Measurements from ENCODE around the gene ITGA6. TPM values are rescaled to one million over a fixed set of nuclear protein-coding genes. Genes with fewer than 3 reads are reported as not detected.

ITGA6 gene
- total RNA-seq, 2 experiments from 2014 or later, result 2.2 to 5.5 TPM

DNA sequence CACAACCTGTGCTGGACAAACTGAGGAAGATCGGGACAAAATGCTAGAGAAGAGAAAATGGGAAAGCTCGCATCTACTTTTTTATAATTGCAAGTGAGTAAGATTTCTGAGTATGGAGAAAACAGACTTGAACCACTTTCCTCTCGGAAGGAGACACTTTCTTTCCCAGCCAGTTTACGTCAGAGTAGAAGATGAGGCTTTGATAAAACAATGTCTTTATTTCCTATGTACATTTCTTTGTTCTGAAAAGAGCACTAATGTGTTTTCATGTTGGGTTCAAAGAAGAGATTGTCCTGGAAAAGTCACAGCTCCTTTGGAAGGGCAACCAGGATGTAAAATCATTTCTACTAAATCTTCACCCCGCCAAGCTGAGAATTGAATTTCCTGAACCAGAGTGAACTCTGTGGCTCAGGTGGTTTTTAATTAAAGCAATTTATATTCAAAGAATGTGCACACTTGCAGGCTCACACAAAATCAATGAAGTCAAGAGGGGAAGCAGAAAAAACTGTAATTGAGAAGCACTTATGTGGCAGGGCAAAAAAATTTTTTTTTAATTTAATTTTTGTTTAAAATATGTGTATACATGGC, 23.4 kb upstream of the ITGA6 start:
- Mint-ChIP-seq H3K4me3 (no peak overlapping the region), H3K27me3 (peaks cover 16% of the 10 kb centered on the region), H3K36me3 (no peaks in the 10 kb centered on the region), H3K27ac (no peak overlapping the region), H3K9me3 (ENCODE audit: low read depth) (no peaks in the 10 kb centered on the region), H3K4me1 (no peaks in the 10 kb centered on the region)
- CTCF ChIA-PET, result no interaction called here
- no peak for ATAC-seq
- DNase-seq, result no peak

DNA sequence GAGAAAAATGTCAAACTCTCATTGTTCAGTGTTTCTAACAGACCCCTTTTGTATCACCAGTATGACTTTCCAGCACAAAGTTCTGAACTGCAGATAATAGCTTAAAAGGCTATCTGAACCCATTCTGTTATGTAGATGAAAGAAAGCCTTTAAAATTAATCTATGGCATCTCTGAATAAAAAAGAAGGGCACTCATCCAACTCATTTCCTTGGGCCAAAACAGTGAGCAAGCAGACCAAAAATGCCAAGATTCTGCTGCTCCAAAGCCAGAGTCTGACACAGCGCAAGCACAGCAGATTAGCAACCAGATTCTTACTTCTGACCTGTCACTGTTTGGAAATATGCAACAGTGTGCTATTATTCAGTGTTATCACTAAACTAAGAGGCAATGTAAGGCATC, 22.6 kb upstream of the ITGA6 start:
- Mint-ChIP-seq H3K9me3 (ENCODE audit: low read depth) (no peaks in the 10 kb centered on the region), H3K36me3 (no peaks in the 10 kb centered on the region)
- CTCF ChIA-PET, result no interaction called here

DNA sequence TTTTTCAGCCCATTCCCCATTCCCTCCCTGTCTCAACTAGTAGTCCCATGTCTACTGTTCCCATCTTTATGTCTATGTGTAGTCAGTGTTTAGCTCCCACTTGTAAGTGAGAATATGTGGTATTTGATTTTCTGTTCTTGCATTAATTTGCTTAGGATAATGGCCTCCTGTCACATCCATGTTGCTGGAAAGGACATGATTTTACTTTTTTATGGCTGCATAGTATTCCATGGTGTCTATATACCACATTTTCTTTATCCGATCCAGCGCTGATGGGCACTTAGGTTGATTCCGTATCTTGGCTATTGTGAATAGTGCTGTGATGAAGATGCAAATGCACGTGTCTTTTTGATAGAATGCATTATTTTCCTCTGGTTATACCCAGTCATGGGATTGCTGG, 21.7 kb upstream of the ITGA6 start:
- CTCF ChIA-PET, result no interaction called here
- H3K36me3 Mint-ChIP-seq, result no peaks in the 10 kb centered on the region
- H3K4me1 Mint-ChIP-seq, result no peaks in the 10 kb centered on the region
- H3K4me3 Mint-ChIP-seq, result no peak overlapping the region
- no peak overlapping the region for H3K27ac Mint-ChIP-seq
- no peaks in the 10 kb centered on the region for H3K9me3 Mint-ChIP-seq (ENCODE audit: low read depth)
- no peak for DNase-seq
- H3K27me3 Mint-ChIP-seq, result peaks cover 22% of the 10 kb centered on the region
- ATAC-seq, result no peak

More for the DNA sequence above, 22.6 kb upstream of the ITGA6 start:
- no peaks in the 10 kb centered on the region for H3K4me1 Mint-ChIP-seq
- H3K27ac Mint-ChIP-seq, result no peak overlapping the region
- no peak overlapping the region for H3K4me3 Mint-ChIP-seq
- no peak for DNase-seq
- H3K27me3 Mint-ChIP-seq, result peaks cover 22% of the 10 kb centered on the region
- ATAC-seq, result no peak

DNA sequence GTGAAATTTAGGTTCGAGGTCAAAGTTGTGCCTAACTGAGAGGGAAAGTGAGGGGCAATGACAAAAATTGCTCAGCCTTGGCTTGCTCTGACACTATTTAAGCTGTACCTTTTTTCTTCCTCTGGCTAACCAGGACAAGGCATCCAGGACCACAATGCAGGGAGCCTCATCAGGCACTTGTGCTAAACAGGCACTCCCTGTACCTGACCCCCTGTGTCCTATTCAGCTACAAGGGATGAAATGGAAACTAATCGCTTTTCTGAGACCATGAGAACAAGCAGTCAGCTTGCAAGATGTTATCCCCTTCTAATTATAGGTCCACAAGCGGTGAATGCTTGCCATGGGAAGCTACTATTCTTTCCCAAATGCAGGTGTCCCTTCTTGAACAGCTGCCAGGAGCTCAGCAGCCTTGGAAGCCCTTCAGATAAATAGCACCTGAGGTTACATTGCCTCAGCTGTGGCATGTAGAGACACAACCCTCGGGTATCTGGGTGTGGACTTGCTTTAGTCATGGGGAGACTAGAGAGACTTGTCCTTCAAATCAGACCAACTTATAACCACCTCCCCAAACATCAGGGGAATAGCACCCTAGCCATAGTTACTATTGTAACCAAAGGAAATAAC, 19.1 kb upstream of the ITGA6 start:
- Mint-ChIP-seq H3K4me3 (no peak overlapping the region), H3K4me1 (no peaks in the 10 kb centered on the region), H3K9me3 (ENCODE audit: low read depth) (no peaks in the 10 kb centered on the region), H3K27ac (no peak overlapping the region), H3K36me3 (no peaks in the 10 kb centered on the region), H3K27me3 (peaks cover 25% of the 10 kb centered on the region)
- no peak for DNase-seq
- ATAC-seq, result no peak
- CTCF ChIA-PET, result no interaction called here

DNA sequence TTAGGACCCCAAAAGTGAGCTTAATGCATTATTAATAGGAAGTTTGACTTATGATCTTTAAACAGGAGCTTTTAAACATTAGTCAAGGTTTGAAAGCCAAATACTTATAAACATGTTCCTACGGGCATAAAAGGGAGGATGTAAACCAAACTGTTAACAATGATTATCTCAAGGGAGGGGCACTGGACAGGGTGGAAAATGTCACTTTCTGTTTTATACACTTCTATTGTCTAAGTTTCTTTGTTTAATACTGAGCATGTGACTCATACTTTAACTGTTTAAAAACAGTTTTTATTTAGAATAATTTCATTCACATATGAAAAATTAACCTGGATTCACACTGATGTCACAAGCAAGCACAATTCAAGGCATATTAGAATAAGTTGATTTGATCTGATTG, 18.3 kb upstream of the ITGA6 start:
- H3K9me3 Mint-ChIP-seq (ENCODE audit: low read depth), result no peaks in the 10 kb centered on the region
- CTCF ChIA-PET, result no interaction called here
- H3K27me3 Mint-ChIP-seq, result peaks cover 28% of the 10 kb centered on the region
- no peak for ATAC-seq
- no peaks in the 10 kb centered on the region for H3K36me3 Mint-ChIP-seq
- no peak overlapping the region for H3K27ac Mint-ChIP-seq
- H3K4me1 Mint-ChIP-seq, result no peaks in the 10 kb centered on the region
- no peak overlapping the region for H3K4me3 Mint-ChIP-seq
- no peak for DNase-seq

DNA sequence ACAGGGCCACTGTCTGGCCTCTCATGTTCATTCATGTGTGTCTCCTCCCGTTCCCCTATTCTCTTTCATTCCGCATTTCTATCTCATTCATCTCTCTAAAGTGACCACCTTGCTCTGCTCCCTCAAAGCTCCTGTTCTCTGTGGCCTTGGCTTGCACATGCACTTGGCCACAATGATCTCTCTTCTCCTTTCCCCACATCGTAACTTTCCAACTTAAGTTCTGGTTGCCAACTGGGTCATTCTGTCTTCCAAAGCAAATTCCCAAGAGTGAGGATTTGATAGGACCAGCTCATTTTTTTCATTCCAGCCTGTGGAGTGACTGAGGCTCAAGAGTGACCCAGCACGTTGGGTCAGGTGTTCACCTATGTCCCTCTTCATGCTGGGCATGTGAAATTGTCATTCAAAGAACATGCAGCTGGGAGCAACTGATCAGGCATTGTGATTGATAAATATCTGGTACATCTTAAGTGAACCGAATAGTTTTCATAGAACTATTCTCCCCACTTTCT, 14.3 kb upstream of the ITGA6 start:
- H3K27ac Mint-ChIP-seq, result no peak overlapping the region
- CTCF ChIA-PET, result no interaction called here
- no peak for DNase-seq
- peaks cover 26% of the 10 kb centered on the region for H3K27me3 Mint-ChIP-seq
- H3K4me1 Mint-ChIP-seq, result peaks cover 2% of the 10 kb centered on the region
- no peak overlapping the region for H3K4me3 Mint-ChIP-seq
- H3K36me3 Mint-ChIP-seq, result no peaks in the 10 kb centered on the region
- peaks cover 2% of the 10 kb centered on the region for H3K9me3 Mint-ChIP-seq (ENCODE audit: low read depth)
- no peak for ATAC-seq

DNA sequence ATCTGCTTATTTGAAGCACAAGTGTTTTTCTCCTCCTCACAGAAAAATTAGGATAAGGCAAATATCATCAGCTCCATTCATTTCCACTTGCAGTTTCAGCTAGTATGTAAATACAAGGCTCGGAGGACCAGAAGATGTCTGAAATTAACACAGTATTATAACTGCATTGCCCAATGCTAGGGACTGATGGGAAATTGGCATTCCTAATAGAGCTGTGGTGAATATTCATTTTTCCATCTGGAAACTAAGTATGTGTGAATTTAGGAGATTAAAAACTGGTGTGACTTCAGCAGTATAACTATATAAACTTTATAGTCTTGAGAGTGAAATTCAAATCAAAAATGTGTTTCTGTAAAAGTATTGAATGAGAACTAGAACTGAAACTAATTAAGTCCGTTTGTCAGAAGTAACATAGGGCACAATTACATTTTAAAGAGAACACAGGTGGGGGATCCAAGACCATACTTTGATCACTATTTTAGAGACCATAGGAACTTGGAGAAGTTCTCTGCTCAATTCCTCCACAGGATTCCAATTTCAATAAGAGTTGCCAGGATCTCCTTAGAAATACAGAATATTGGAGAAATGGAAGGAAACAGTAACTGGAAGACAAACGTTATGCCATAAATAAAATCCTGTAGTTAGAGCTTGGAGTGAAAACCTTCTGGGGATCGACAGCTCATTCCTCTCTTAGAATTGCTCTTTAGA, 12.1 kb upstream of the ITGA6 start:
- no peak overlapping the region for H3K27ac Mint-ChIP-seq
- peaks cover 2% of the 10 kb centered on the region for H3K4me1 Mint-ChIP-seq
- no peaks in the 10 kb centered on the region for H3K36me3 Mint-ChIP-seq
- CTCF ChIA-PET, result interaction anchor here (1.3 to 2.0 kb wide), 2 partner anchors 11 to 47 kb away, joined by 4 to 6 read pairs; no protein-coding TSS in a partner anchor
- DNase-seq (no peak), ATAC-seq (no peak)
- H3K27me3 Mint-ChIP-seq, result peaks cover 30% of the 10 kb centered on the region
- peaks cover 2% of the 10 kb centered on the region for H3K9me3 Mint-ChIP-seq (ENCODE audit: low read depth)
- H3K4me3 Mint-ChIP-seq, result no peak overlapping the region

DNA sequence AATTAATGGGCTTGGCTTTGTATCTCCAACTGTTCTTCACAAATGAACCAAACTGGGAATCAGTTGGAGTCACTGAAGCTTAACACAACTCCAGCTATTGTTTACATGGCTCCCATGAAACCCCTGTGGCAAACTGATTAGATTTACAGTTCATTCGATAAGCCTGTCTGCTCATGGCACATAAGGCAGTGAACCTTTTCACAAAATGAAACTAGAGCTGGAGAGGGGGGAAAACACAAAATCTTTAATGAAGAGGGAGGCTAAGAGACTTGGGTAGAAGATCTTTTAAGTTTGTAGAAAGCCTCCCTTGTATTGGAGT, 11.6 kb upstream of the ITGA6 start:
- Mint-ChIP-seq H3K4me3 (no peak overlapping the region), H3K36me3 (no peaks in the 10 kb centered on the region), H3K9me3 (ENCODE audit: low read depth) (peaks cover 2% of the 10 kb centered on the region), H3K4me1 (peaks cover 2% of the 10 kb centered on the region), H3K27me3 (peaks cover 35% of the 10 kb centered on the region), H3K27ac (no peak overlapping the region)
- ATAC-seq (no peak), DNase-seq (no peak)
- CTCF ChIA-PET, result interaction anchor here (2.0 kb wide), 1 partner anchor 46 kb away, joined by 6 read pairs; no protein-coding TSS in a partner anchor

DNA sequence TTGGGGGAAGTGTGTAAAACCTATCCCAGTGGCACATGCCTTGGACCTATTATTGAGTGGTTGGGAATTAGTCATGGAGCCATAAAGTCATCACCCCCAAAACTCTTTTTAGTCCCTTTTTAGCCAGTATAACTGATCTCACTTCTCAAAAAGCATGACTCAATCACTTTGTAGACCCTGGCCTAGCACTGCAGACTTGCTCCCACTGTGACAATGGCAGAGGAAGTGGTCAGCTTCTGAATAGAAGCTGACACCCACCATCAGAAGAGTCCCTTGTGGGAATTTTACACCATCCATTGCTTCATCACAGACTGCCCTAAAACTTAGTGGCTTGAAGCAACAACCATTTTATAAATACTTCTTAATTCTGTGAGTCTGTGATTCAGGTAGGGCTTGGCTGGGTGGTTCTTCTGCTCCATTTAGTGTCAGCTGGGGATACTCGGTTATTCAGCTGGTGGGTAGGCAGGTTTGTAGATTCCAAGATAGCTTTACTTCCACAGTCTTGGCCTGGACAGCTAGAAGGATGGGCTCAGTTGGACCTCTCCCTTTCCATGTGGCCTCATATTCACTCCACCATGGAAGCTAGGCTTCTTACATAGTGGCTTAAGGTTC, 10.8 kb upstream of the ITGA6 start:
- Mint-ChIP-seq H3K4me3 (no peak overlapping the region), H3K36me3 (no peaks in the 10 kb centered on the region), H3K27ac (no peak overlapping the region), H3K9me3 (ENCODE audit: low read depth) (peaks cover 2% of the 10 kb centered on the region), H3K27me3 (peaks cover 40% of the 10 kb centered on the region), H3K4me1 (peaks cover 2% of the 10 kb centered on the region)
- CTCF ChIA-PET, result interaction anchor here (2.0 kb wide), 1 partner anchor 45 kb away, joined by 6 read pairs; no protein-coding TSS in a partner anchor
- ATAC-seq (no peak), DNase-seq (no peak)

DNA sequence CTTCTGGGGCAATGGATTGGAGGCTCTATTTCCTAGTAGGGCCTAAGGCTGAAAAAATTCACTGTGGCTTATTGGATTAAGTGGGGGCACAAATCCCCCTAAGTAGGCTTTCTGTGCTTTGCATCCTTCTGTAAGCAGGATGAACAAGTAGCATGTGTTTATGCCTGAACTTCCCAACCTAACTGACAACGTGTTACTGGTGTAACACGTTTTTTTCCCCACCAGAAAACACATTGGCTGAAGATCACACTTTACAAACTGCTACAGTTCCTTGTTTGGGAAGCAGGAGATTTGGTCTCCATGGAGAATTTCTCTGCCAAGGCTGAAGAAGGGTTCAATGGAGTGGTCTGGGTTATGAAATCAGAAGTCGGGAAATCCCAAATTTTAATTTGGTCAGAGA, 7.2 kb upstream of the ITGA6 start:
- Mint-ChIP-seq H3K4me1 (peaks cover 5% of the 10 kb centered on the region), H3K27me3 (peaks cover 53% of the 10 kb centered on the region), H3K9me3 (ENCODE audit: low read depth) (peaks cover 2% of the 10 kb centered on the region), H3K27ac (no peak overlapping the region), H3K4me3 (no peak overlapping the region), H3K36me3 (no peaks in the 10 kb centered on the region)
- no peak for DNase-seq
- no peak for ATAC-seq
- CTCF ChIA-PET, result no interaction called here

DNA sequence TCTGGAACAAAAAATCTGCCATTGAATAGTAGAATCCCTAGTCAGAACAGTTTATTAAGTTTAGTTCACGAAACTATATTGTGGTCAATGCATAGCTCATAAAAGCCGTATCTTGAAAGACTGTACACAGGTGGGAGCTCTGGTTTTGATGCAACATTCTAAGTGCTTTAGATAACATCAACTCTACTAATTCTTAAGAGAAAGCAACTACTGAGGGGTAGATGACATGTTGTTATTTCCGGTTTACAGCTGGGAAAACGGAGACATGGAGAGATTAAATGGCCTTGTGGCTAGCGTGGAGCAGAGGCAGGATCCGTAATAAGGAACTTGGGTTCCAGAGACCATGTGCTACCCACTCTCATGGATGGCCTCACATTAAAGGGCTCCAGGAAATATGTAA, 4.2 kb upstream of the ITGA6 start:
- no peak for ATAC-seq
- H3K27ac Mint-ChIP-seq, result no peak overlapping the region

DNA sequence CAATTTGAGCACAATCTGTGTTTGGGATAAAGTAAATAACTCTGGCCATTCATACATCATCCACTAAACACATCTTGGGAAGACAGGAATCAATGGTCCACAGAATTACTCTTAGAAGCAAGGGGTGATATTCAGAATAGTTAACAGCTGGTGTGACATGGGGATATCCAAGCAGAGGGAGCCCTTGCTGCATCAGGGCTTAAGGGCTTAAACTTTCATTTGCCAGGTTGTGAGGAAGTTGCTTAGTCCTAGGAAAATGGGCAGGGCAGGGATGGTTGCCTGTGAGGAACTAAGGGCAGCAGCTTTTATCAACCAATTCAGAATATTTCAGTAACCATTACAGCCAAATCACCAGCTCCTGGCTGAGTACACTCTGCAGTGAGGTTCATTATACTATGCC, 2.0 kb upstream of the ITGA6 start:
- DNase-seq (no peak), ATAC-seq (no peak)
- Mint-ChIP-seq H3K36me3 (no peaks in the 10 kb centered on the region), H3K9me3 (ENCODE audit: low read depth) (no peaks in the 10 kb centered on the region), H3K27me3 (peaks cover 72% of the 10 kb centered on the region), H3K4me1 (peaks cover 15% of the 10 kb centered on the region), H3K4me3 (no peak overlapping the region), H3K27ac (no peak overlapping the region)
- CTCF ChIA-PET, result interaction anchor here (14.7 kb wide), 1 partner anchor 34 kb away, joined by 137 read pairs; no protein-coding TSS in a partner anchor

More for the DNA sequence above, 4.2 kb upstream of the ITGA6 start:
- Mint-ChIP-seq H3K4me3 (no peak overlapping the region), H3K9me3 (ENCODE audit: low read depth) (no peaks in the 10 kb centered on the region), H3K4me1 (peaks cover 8% of the 10 kb centered on the region), H3K36me3 (no peaks in the 10 kb centered on the region), H3K27me3 (peaks cover 65% of the 10 kb centered on the region)
- CTCF ChIA-PET, result interaction anchor here (14.7 kb wide), 1 partner anchor 36 kb away, joined by 137 read pairs; no protein-coding TSS in a partner anchor
- no peak for DNase-seq

DNA sequence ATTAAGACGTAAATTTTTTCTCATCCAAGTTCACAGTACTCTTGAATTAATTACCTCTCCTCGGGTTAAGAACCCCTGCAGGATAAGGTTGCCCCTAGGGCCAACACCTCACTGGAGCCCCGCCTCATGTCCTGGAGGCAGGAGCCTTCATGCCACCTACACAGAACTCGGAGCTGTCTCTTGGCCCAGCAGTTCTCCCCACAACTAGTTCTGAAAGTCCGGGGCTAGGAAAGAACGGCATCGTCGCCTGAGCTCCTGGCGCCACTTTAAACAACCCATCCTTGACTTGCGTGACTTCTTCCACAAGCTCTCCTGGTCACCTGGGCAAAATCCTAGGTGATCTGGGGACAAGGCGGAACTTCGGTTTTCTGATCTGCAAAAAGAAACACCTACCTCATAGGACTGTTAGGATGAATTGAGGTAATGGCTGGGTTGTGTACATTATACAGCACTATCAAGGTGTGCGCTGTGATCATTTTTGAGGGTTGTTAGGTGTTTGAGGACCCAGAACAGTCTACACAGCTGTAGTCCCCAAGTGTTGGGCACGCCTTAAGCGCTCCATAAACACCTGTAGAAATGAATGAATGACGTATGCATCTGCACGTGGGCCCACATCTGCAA, 641 bp upstream of the ITGA6 start:
- Mint-ChIP-seq H3K36me3 (no peaks in the 10 kb centered on the region), H3K27me3 (peaks cover 76% of the 10 kb centered on the region), H3K27ac (no peak overlapping the region), H3K4me3 (peak overlapping the region; percentile 68), H3K9me3 (ENCODE audit: low read depth) (no peaks in the 10 kb centered on the region), H3K4me1 (peaks cover 15% of the 10 kb centered on the region)
- DNase-seq (no peak), ATAC-seq (no peak)
- CTCF ChIA-PET, result interaction anchor here (1.1 to 14.7 kb wide), 8 partner anchors 10 to 40 kb away, joined by 3 to 137 read pairs (median 4); no protein-coding TSS in a partner anchor

Measured in activated CD8-positive, alpha-beta memory T cell treated with anti-CD3 and anti-CD28 coated beads, Interleukin-2, amount 10 ng/mL, durations not matched to agents 7 days and 5 days (primary cell).